HCT116 (cell line): ENCODE measurements around the gene MAML2.

Source experiments
- EGR1 ChIP-seq: IDR thresholded peaks from 2 replicates; pipeline ENCODE4 v1.6.1; 2012; ENCODE audit warnings: low read depth
- EZH2 ChIP-seq: fragments of 200-600 bp; sonication (generic); IDR thresholded peaks from 2 replicates; pipeline ENCODE4 v1.6.1; 2017; ENCODE audit warnings: antibody characterized with exemption, mixed run types
- JUND ChIP-seq: IDR thresholded peaks from 2 replicates; pipeline ENCODE4 v1.6.1; 2012
- POLR2A ChIP-seq: IDR thresholded peaks from 2 replicates; pipeline ENCODE4 v1.7.0; 2011; ENCODE audit warnings: borderline replicate concordance; ENCODE audit not compliant: insufficient read depth, insufficient read length; ENCODE audit errors: extremely low read depth
- POLR2AphosphoS5 ChIP-seq: IDR thresholded peaks from 2 replicates; pipeline ENCODE4 v1.6.1; 2011; ENCODE audit warnings: mild to moderate bottlenecking, low read depth, low read length, moderate library complexity
- RAD21 ChIP-seq: IDR thresholded peaks from 2 replicates; pipeline ENCODE4 v1.6.1; 2012; ENCODE audit warnings: low read depth, mild to moderate bottlenecking
- SIN3A ChIP-seq: IDR thresholded peaks from 2 replicates; pipeline ENCODE4 v1.6.1; 2012; ENCODE audit warnings: low read depth
- YY1 ChIP-seq: IDR thresholded peaks from 2 replicates; pipeline ENCODE4 v1.6.1; 2011; ENCODE audit warnings: low read length, low read depth, moderate library complexity, mild to moderate bottlenecking; ENCODE audit not compliant: insufficient replicate concordance; ENCODE audit errors: extremely low read depth
- TF ChIP-seq, protein P1 (sequence below): IDR thresholded peaks from 2 replicates; pipeline ENCODE4 v1.6.1; 2012
- TF ChIP-seq, protein P2 (sequence below), 3 experiments: fragments of 200-600 bp in 1 of 3; sonication (generic) in 1 of 3; IDR thresholded peaks in 2 of 3; conservative IDR thresholded peaks in 1 of 3; 2 replicates each; pipeline ENCODE4 v1.5.1; 2012 to 2017; ENCODE audit warnings: low read depth in 2 of 3, low read length in 2 of 3, antibody characterized with exemption in 1 of 3, borderline replicate concordance in 1 of 3, control low read depth in 1 of 3, mild to moderate bottlenecking in 1 of 3, mixed read lengths in 1 of 3, mixed run types in 1 of 3, moderate library complexity in 1 of 3; ENCODE audit not compliant: insufficient read depth in 1 of 3

DNA sequence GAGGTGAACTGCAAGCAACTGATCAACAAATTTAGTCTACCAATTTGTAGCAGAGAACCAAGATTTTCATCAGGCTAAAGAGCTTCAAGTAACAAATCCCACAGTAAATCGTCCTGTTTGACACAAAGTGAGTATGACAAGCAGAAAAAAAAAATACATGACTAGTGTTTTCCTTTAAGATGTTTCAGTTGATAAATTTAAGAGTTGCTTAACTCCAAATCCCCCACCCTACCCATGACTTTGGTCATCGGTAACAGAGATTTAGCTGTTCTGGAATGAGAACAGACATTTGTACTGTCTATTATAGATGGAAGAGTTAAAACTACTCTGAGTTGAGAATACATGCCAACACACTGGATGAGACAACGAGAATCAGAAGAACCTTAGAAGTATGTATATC is 254.1 kb downstream of the MAML2 start:
- TF ChIP-seq SIN3A (no peak), POLR2A (no peak), YY1 (no peak), EZH2 (no peak), RAD21 (no peak), EGR1 (no peak), POLR2AphosphoS5 (no peak), JUND (no peak)
- TF ChIP-seq, protein P1, sequence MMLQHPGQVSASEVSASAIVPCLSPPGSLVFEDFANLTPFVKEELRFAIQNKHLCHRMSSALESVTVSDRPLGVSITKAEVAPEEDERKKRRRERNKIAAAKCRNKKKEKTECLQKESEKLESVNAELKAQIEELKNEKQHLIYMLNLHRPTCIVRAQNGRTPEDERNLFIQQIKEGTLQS, result no peak
- TF ChIP-seq, protein P2, sequence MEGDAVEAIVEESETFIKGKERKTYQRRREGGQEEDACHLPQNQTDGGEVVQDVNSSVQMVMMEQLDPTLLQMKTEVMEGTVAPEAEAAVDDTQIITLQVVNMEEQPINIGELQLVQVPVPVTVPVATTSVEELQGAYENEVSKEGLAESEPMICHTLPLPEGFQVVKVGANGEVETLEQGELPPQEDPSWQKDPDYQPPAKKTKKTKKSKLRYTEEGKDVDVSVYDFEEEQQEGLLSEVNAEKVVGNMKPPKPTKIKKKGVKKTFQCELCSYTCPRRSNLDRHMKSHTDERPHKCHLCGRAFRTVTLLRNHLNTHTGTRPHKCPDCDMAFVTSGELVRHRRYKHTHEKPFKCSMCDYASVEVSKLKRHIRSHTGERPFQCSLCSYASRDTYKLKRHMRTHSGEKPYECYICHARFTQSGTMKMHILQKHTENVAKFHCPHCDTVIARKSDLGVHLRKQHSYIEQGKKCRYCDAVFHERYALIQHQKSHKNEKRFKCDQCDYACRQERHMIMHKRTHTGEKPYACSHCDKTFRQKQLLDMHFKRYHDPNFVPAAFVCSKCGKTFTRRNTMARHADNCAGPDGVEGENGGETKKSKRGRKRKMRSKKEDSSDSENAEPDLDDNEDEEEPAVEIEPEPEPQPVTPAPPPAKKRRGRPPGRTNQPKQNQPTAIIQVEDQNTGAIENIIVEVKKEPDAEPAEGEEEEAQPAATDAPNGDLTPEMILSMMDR (IDR thresholded peaks at IDR 0.05 in 2 of 3, conservative IDR thresholded peaks at IDR 0.05 in 1 of 3; ENCODE audit: borderline replicate concordance in 1 of 3, insufficient read depth in 1 of 3, low read depth in 2 of 3, low read length in 2 of 3), result no peak
